MM.1S (cell line): ENCODE results near the gene SLC12A7.

ENCODE experiments used
- DNase-seq: peaks from one replicate; pipeline ENCODE4 v3.0.0-alpha.2; 2015
- H2AFZ ChIP-seq: fragments of 300-600 bp; sonication (generic); 2 replicates; pipeline ENCODE4 v1.6.0; 2016; ENCODE audit warnings: antibody characterized with exemption, low read length
- H3F3A ChIP-seq: fragments of 300-600 bp; sonication (generic); 2 replicates; pipeline ENCODE4 v1.6.1; 2016; ENCODE audit warnings: mild to moderate bottlenecking, antibody characterized with exemption, low read length, moderate library complexity, mixed read lengths; ENCODE audit not compliant: insufficient read depth
- H3K27ac ChIP-seq: fragments of 300-600 bp; sonication (generic); 2 replicates; pipeline ENCODE4 v1.5.1; 2016; ENCODE audit warnings: mild to moderate bottlenecking, low read length
- H3K27me3 ChIP-seq: fragments of 300-600 bp; sonication (generic); replicated peaks from 2 replicates; pipeline ENCODE4 v1.6.0; 2016; ENCODE audit warnings: low read length; ENCODE audit not compliant: insufficient read depth
- H3K36me3 ChIP-seq: fragments of 300-600 bp; sonication (generic); replicated peaks from 2 replicates; pipeline ENCODE4 v1.6.1; 2016; ENCODE audit warnings: mild to moderate bottlenecking, low read length, mixed read lengths; ENCODE audit not compliant: insufficient read depth
- H3K4me1 ChIP-seq: fragments of 300-600 bp; sonication (generic); 2 replicates; pipeline ENCODE4 v1.6.1; 2016; ENCODE audit warnings: low read length, mixed read lengths
- H3K4me2 ChIP-seq: fragments of 300-600 bp; sonication (generic); 2 replicates; pipeline ENCODE4 v1.6.0; 2016; ENCODE audit warnings: low read depth, low read length
- H3K4me3 ChIP-seq: fragments of 300-600 bp; sonication (generic); 2 replicates; pipeline ENCODE4 v1.5.1; 2016; ENCODE audit warnings: low read length, mixed read lengths
- H3K79me2 ChIP-seq: fragments of 300-600 bp; sonication (generic); 2 replicates; pipeline ENCODE4 v1.6.1; 2016; ENCODE audit warnings: mixed run types, low read length, mixed read lengths
- H3K9ac ChIP-seq: fragments of 300-600 bp; sonication (generic); 2 replicates; pipeline ENCODE4 v1.6.1; 2016; ENCODE audit warnings: low read length, mixed read lengths
- H3K9me2 ChIP-seq: fragments of 300-600 bp; sonication (generic); replicated peaks from 2 replicates; pipeline ENCODE4 v1.6.1; 2016; ENCODE audit warnings: mild to moderate bottlenecking, low read length, mixed read lengths; ENCODE audit not compliant: insufficient read depth
- H3K9me3 ChIP-seq: fragments of 300-600 bp; sonication (generic); replicated peaks from 2 replicates; pipeline ENCODE4 v1.6.1; 2016; ENCODE audit warnings: mild to moderate bottlenecking, low read length, mixed read lengths; ENCODE audit not compliant: insufficient read depth
- H4K20me1 ChIP-seq: fragments of 300-600 bp; sonication (generic); 2 replicates; pipeline ENCODE4 v1.6.1; 2016; ENCODE audit warnings: mild to moderate bottlenecking, low read length, moderate library complexity, mixed read lengths; ENCODE audit not compliant: insufficient read depth
- CTCF ChIP-seq: fragments of 300-600 bp; sonication (generic); IDR thresholded peaks from 2 replicates; pipeline ENCODE4 v1.5.1; 2016; ENCODE audit warnings: antibody characterized with exemption, low read length, mixed read lengths
- EZH2 ChIP-seq: fragments of 300-600 bp; sonication (generic); optimal IDR thresholded peaks from 2 replicates; pipeline ENCODE3; 2017; ENCODE audit warnings: low read depth, mild to moderate bottlenecking, antibody characterized with exemption, low read length, mixed read lengths
- EZH2phosphoT487 ChIP-seq: fragments of 300-600 bp; sonication (generic); IDR thresholded peaks from 2 replicates; pipeline ENCODE4 v1.6.1; 2018; ENCODE audit warnings: antibody characterized with exemption, low read length

SLC12A7 gene

GRCh38 chr5:1074816-1075554 is 36.9 kb downstream of the SLC12A7 start:
- Histone ChIP-seq H2AFZ (no peak overlapping the region), H3F3A (no peaks in the 10 kb centered on the region), H3K79me2 (no peaks in the 10 kb centered on the region), H3K9ac (no peak overlapping the region), H3K4me2 (no peak overlapping the region), H3K27ac (no peak overlapping the region), H3K27me3 (no peaks in the 10 kb centered on the region), H3K4me3 (no peak overlapping the region), H3K4me1 (no peaks in the 10 kb centered on the region), H3K36me3 (no peaks in the 10 kb centered on the region), H4K20me1 (no peaks in the 10 kb centered on the region), H3K9me2 (no peaks in the 10 kb centered on the region), H3K9me3 (no peaks in the 10 kb centered on the region)
- TF ChIP-seq CTCF (no peak), EZH2 (no peak), EZH2phosphoT487 (no peak)
- no peak for DNase-seq

GRCh38 chr5:1074226-1074625 is 37.6 kb downstream of the SLC12A7 start:
- Histone ChIP-seq H3K27ac (no peak overlapping the region), H3K9me3 (no peaks in the 10 kb centered on the region), H3F3A (no peaks in the 10 kb centered on the region), H3K36me3 (no peaks in the 10 kb centered on the region), H3K9me2 (no peaks in the 10 kb centered on the region), H3K4me1 (no peaks in the 10 kb centered on the region), H4K20me1 (no peaks in the 10 kb centered on the region), H3K9ac (no peak overlapping the region), H3K4me3 (no peak overlapping the region), H3K4me2 (no peak overlapping the region), H3K79me2 (no peaks in the 10 kb centered on the region), H3K27me3 (no peaks in the 10 kb centered on the region), H2AFZ (no peak overlapping the region)
- DNase-seq, result no peak
- TF ChIP-seq EZH2, result no peak
- no peak for TF ChIP-seq EZH2phosphoT487
- TF ChIP-seq CTCF, result no peak

- no peaks in the 10 kb centered on the region for H3F3A ChIP-seq
- H3K9me2 ChIP-seq, result no peaks in the 10 kb centered on the region
- no peak overlapping the region for H3K4me3 ChIP-seq
- no peak overlapping the region for H3K4me2 ChIP-seq
- H3K27ac ChIP-seq, result no peak overlapping the region
- DNase-seq, result no peak
- no peaks in the 10 kb centered on the region for H3K79me2 ChIP-seq
- no peak overlapping the region for H2AFZ ChIP-seq
- no peaks in the 10 kb centered on the region for H3K36me3 ChIP-seq
- TF ChIP-seq CTCF, result no peak
- no peak for TF ChIP-seq EZH2
- TF ChIP-seq EZH2phosphoT487, result no peak
- H3K4me1 ChIP-seq, result no peaks in the 10 kb centered on the region
- H3K9me3 ChIP-seq, result no peaks in the 10 kb centered on the region
- H4K20me1 ChIP-seq, result no peaks in the 10 kb centered on the region
- H3K27me3 ChIP-seq, result no peaks in the 10 kb centered on the region
- H3K9ac ChIP-seq, result no peak overlapping the region
Observed at GRCh38 chr5:1073239-1074102, 38.4 kb downstream of the SLC12A7 start.
